HUES6 (cell line): ENCODE data around the gene TAGLN3.
"Not testable (repeated sequence)": the region's sequence is repeated elsewhere in the genome, so short reads cannot be mapped to it uniquely, and the experiment has no call there.

Experiments
- H3K27ac ChIP-seq: 2 replicates; pipeline ENCODE4 v1.7.0; 2013; ENCODE audit warnings: low read depth, mild to moderate bottlenecking, low read length, inconsistent platforms
- H3K27me3 ChIP-seq: 2 replicates; pipeline ENCODE4 v1.6.1; 2013; ENCODE audit warnings: low read length; ENCODE audit not compliant: control insufficient read depth, insufficient read depth
- H3K36me3 ChIP-seq: 2 replicates; pipeline ENCODE4 v1.6.1; 2013; ENCODE audit warnings: low read length; ENCODE audit not compliant: control insufficient read depth, insufficient read depth
- H3K4me1 ChIP-seq: 2 replicates; pipeline ENCODE4 v1.6.1; 2013; ENCODE audit warnings: low read length; ENCODE audit not compliant: control insufficient read depth, insufficient read depth
- H3K4me3 ChIP-seq: 2 replicates; pipeline ENCODE4 v1.5.1; 2013; ENCODE audit warnings: low read depth, low read length
- H3K9ac ChIP-seq: one replicate; pipeline ENCODE4 v1.6.1; 2013; ENCODE audit warnings: mild to moderate bottlenecking, low read length
- H3K9me3 ChIP-seq: 2 replicates; pipeline ENCODE4 v1.6.1; 2013; ENCODE audit warnings: low read depth, low read length; ENCODE audit not compliant: control insufficient read depth, insufficient read depth

The TAGLN3 gene

DNA sequence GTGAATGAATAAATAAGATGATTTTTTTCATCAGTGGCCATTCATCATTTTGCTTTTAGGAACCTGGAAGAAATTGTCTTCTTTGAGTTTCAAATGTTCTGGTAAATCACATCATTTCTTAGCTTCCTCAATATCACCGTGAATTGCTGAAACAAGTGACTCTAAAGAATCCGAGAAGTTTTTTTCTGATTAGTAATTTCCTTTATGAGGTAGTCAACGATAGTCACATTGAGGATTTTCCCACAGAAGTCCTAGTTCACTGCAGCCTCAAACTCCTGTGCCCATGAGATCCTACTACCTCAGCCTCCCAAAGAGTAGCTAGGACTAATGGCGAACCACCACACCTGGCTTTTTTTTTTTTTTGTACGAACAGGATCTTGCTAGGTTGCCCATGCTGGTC is 32.2 kb downstream of the TAGLN3 start:
- H3K36me3 ChIP-seq, result no peaks in the 10 kb centered on the region
- H3K4me1 ChIP-seq, result no peaks in the 10 kb centered on the region
- H3K27me3 ChIP-seq, result no peaks in the 10 kb centered on the region
- H3K9ac ChIP-seq, result no peak overlapping the region
- H3K27ac ChIP-seq, result no peak overlapping the region
- H3K4me3 ChIP-seq, result no peak overlapping the region
- peaks cover 4% of the 10 kb centered on the region; the same call in 1 of the 2 replicates for H3K9me3 ChIP-seq

DNA sequence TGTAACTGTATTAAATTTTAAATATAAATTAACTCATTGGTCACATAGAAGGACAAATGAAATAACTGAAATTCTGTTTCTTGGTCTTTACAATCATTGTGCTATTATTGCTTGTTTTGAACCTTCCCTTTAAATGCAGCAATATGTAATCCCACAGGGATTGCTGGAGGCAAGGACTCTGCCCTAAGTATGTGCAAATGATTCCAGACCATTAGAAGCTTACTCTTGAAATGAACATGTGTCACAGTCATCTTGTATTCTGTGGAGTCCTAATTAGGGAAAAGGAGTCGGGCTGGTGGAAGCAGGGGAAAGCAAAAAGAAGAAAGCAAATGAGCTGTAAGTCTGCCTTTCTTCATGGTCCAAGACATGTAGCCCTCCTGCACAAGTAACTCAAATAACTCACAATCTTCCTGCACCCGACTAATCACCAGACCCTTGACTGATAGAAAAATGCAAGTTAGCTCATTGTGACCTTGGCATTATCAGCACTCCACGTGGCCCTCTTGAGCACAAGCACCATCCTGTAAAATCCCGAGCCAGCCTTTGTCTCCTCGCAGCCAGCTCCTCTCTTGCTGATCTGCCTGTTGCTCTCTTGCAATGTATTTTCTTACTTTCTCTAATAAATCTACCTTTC is 33.5 kb downstream of the TAGLN3 start:
- H3K9me3 ChIP-seq, result peaks cover 15% of the 10 kb centered on the region
- no peaks in the 10 kb centered on the region for H3K36me3 ChIP-seq
- no peak overlapping the region for H3K9ac ChIP-seq
- no peak overlapping the region for H3K4me3 ChIP-seq
- H3K4me1 ChIP-seq, result no peaks in the 10 kb centered on the region
- H3K27ac ChIP-seq, result no peak overlapping the region
- H3K27me3 ChIP-seq, result no peaks in the 10 kb centered on the region

DNA sequence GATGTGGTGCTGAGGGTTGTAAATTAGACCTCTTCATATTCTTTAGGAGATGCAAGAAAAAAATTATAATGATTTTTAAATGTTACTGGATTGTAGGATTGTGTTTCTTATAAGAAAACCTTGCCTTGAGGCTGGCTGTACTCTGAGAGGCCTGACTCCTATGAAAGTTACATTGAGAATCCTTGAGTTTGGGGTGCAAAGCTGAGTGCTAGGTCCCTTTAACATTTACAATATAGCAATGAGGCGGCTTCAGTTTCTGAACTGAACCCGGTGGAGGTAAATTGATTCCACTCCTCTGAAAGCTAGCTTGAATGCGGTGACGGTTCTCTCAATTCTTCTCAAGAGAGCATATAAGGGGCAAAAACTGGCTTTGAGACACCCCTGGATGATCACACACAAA is 35.7 kb downstream of the TAGLN3 start, which contains the start of gene TMPRSS7:
TMPRSS7 (plus strand) TSS at position 301 of the 400 bp plus-strand sequence. CDS start 110 bp downstream, outside the sequence.
- Histone ChIP-seq H3K9ac (no peak within 1 kb of the TSS), H3K36me3 (no peaks in the 10 kb centered on the region), H3K9me3 (peaks cover 27% of the 10 kb centered on the region), H3K4me3 (no peak within 1 kb of the TSS), H3K4me1 (no peaks in the 10 kb centered on the region), H3K27me3 (no peaks in the 10 kb centered on the region), H3K27ac (no peak within 1 kb of the TSS)

DNA sequence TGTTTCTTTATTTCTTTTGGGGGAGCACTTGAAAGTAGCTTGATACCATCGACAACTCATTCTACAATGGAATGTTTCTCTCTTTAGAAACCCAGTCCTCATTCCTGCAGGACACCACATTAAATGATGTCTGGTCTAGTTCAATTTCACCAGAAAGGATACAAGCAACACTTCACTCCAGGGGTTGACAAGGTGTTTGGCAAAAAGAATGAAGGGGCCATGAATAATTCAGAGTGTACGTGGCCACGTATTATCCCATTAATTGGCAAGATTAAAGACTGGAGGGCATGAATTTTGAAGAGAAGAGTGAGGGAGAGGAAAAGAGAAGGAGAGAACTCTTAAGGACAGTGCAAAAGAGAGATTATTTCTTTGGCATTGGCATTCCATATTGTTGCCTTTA is 36.5 kb downstream of the TAGLN3 start:
- H3K36me3 ChIP-seq, result no peaks in the 10 kb centered on the region
- no peaks in the 10 kb centered on the region for H3K27me3 ChIP-seq
- H3K4me1 ChIP-seq, result no peaks in the 10 kb centered on the region
- no peak overlapping the region for H3K9ac ChIP-seq
- no peak overlapping the region for H3K27ac ChIP-seq
- H3K9me3 ChIP-seq, result peaks cover 27% of the 10 kb centered on the region
- no peak overlapping the region for H3K4me3 ChIP-seq

DNA sequence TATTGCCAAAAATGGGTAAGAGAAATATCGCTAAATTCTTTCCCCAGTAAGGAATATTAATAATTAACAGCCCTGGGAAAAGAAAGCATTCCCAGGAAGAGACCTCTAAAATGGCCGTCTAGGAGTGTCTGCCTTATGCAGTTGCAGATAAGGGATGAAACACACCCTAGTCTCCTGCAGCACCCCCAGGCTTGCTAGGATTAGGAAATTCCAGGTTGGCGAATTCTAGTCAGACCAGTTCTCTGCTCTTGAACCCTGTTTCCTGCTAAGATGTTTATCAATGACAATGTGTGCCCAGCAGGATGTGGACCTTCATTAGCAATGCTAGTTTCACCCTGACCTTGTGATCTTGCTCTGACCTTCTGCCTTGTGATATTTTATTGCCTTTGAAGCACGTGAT is 38.5 kb downstream of the TAGLN3 start:
- not testable (repeated sequence) for H3K4me1 ChIP-seq, H3K4me3 ChIP-seq, H3K27me3 ChIP-seq, H3K9ac ChIP-seq, H3K36me3 ChIP-seq, H3K27ac ChIP-seq
- H3K9me3 ChIP-seq, result peaks cover 27% of the 10 kb centered on the region

DNA sequence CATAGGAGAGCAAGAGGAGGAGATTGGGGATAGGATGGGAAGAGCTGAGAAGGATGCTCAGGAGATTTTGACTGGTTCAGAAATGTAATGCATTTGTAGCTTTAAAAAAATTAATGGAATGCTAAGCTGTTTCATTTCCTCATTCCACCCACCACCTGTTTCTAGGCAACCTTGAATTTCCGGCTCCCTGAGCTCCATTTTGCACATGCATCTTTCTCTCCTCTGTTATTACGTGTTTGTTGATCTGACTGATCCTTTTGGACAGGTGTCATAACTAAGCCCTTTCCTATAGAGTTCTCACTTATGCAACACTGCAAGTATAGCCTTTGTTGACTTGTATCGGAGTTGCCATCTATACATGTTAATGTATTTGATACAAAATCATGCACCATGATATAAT is 40.1 kb downstream of the TAGLN3 start:
- no peak overlapping the region for H3K27ac ChIP-seq
- H3K4me3 ChIP-seq, result no peak overlapping the region
- no peak overlapping the region for H3K9ac ChIP-seq

DNA sequence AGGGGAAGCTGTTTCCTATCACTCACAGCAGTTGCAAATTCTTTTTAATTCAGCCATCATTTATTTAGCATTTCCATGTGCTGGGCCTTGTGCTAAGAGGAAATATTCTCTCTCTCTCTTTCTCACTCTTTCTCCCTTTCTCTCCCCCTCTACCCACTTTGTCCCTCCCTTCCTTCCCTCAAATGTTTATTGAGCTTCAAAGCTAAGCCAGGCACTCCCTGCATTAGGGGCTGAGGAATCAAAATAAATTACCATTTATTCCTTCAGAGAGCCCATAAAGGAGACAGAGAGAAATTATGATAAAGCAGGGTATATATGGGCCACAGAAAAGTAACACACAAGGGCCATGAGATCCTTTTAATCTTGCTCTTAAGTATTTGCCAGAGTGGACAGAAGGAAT is 42.6 kb downstream of the TAGLN3 start:
- Histone ChIP-seq H3K27ac (no peak overlapping the region), H3K4me3 (no peak overlapping the region), H3K27me3 (no peaks in the 10 kb centered on the region), H3K9me3 (peaks cover 21% of the 10 kb centered on the region), H3K4me1 (peaks cover 5% of the 10 kb centered on the region), H3K36me3 (no peaks in the 10 kb centered on the region), H3K9ac (no peak overlapping the region)

More for the DNA sequence above, 40.1 kb downstream of the TAGLN3 start:
- Histone ChIP-seq H3K9me3 (peaks cover 24% of the 10 kb centered on the region), H3K27me3 (no peaks in the 10 kb centered on the region), H3K36me3 (no peaks in the 10 kb centered on the region), H3K4me1 (peaks cover 5% of the 10 kb centered on the region)

DNA sequence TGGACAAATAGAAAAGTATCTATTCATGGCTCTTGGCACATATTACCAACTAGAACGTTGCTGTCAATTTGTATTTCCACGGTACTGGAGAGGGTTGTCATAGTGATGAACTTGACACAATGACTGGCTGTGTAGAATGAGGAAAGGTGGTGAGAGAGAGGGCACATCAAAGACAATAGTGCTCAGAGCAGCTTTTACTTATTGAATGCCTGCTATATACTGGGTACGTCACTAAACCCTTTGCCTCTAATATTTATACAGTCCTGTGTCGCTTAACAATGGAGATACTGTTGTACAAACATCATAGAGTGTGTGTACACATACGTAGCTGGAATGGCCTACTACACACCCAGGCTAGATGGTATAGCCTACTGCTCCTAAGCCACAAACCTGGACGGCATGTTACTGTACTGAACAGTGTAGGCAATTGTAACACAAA is 44.1 kb downstream of the TAGLN3 start:
- H3K27me3 ChIP-seq, result no peaks in the 10 kb centered on the region
- H3K9ac ChIP-seq, result no peak overlapping the region
- H3K27ac ChIP-seq, result no peak overlapping the region
- H3K4me1 ChIP-seq, result peaks cover 5% of the 10 kb centered on the region
- H3K36me3 ChIP-seq, result no peaks in the 10 kb centered on the region
- no peak overlapping the region for H3K4me3 ChIP-seq
- peaks cover 6% of the 10 kb centered on the region; the same call in 1 of the 2 replicates for H3K9me3 ChIP-seq

DNA sequence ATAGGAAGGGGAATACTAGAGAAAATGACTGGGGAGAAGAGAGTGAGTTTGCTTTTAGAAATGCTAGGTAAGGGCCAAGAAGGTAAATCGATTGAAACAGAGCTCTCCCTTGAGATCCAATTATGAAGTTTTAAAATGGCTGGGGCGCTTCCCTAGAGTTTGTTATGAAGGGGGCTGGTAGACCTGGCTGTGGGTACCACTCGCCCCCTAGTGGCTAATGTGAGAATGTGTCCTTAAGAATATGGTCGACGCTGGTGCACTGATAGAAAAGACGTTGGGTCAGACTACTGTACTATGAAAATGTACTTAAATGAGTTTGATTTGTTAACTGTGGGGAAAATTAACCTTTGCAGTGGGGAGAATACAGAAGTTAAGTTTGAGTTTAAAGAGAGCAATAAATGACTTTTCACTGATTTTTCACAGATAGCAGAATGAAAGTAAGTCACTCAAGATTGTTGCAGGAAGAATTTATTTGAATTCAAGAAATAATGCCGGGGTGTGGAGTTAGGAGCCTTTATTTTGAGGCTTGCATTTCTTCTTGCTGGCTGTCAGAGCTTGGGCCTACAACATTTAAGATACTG is 45.0 kb downstream of the TAGLN3 start:
- no peak overlapping the region for H3K27ac ChIP-seq
- no peak overlapping the region for H3K4me3 ChIP-seq
- H3K27me3 ChIP-seq, result no peaks in the 10 kb centered on the region
- no peaks in the 10 kb centered on the region for H3K36me3 ChIP-seq
- 0 out of 2 replicates have a peak, but pooled peaks cover 3% of the 10 kb centered on the region for H3K9me3 ChIP-seq
- peaks cover 10% of the 10 kb centered on the region for H3K4me1 ChIP-seq
- no peak overlapping the region for H3K9ac ChIP-seq

DNA sequence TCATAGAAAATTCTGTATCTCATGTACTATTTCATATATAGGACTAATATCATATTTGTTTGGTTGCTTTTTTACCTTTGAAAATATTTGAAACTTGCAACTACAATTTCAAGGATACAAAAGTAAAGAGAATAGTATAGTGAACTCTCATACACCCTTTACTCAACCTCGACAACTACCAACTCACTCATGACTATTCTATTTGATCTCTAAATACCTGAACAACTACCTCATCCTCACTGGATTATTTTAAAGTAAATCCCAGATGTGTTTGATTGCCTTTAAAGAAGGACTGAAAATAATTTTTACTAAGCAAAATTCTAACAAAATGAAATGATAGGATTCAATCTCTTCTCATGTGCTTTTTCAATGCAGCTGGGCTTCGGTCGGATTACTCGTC is 47.9 kb downstream of the TAGLN3 start:
- Histone ChIP-seq H3K27ac (no peak overlapping the region), H3K9ac (no peak overlapping the region), H3K27me3 (no peaks in the 10 kb centered on the region), H3K4me3 (no peak overlapping the region), H3K4me1 (peaks cover 13% of the 10 kb centered on the region), H3K9me3 (no peaks in the 10 kb centered on the region), H3K36me3 (no peaks in the 10 kb centered on the region)

DNA sequence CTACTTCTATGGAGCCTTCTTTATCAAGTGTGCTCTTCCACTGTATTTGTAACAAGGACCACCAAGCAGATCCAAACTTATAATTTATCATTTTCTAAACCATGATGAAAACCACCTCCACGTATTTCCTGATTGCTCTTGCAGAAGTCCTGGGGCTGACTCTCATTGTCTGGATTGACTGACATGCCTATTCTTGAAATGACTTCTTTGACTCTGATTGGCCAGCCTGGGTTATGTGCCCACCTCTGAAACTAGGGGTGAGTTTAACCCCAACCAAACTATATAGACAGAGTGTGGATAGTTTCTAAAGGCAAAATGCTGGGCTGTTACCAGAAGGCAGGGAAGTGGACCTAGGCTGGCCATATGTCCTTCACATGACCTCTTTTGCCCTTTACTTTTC is 48.5 kb downstream of the TAGLN3 start:
- no peak overlapping the region for H3K4me3 ChIP-seq
- no peak overlapping the region for H3K27ac ChIP-seq
- no peaks in the 10 kb centered on the region for H3K27me3 ChIP-seq
- no peak overlapping the region for H3K9ac ChIP-seq
- H3K4me1 ChIP-seq, result peaks cover 19% of the 10 kb centered on the region
- no peaks in the 10 kb centered on the region for H3K36me3 ChIP-seq
- H3K9me3 ChIP-seq, result no peaks in the 10 kb centered on the region
